ENCODE data around the gene DHX29.
A peak's percentile ranks its signal among the peaks of the same experiment; 100 is the strongest.
"Not testable (repeated sequence)": the region's sequence is repeated elsewhere in the genome, so short reads cannot be mapped to it uniquely, and the experiment has no call there.

DHX29 gene

DNA sequence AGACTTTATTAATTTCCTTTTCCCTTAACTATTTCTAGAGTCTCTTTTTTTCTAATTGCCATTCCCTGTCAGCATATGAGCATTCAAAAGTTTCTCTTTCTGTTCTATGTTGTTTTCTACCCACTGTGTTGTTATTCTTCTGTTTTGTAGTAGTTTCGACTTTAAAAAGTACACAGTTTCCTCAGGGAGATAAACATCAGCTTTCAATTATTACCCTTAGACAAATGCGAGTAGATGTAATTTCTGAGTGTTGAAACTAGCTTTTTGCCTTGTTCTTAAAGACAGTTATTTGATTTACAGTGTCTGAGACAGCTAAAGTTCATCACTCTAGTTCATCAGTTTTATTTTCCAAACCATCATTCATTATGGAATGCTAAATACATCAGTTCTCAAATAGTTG lies 19.8 kb upstream of the DHX29 start:
- no peak overlapping the region for H3K4me3 ChIP-seq (replicated peaks in 1 of 2; ENCODE audit: low read depth in 2 of 2, low read length in 2 of 2)
- no peak for DNase-seq (ENCODE audit: low read depth in 2 of 2)
- TF ChIP-seq, protein P1, sequence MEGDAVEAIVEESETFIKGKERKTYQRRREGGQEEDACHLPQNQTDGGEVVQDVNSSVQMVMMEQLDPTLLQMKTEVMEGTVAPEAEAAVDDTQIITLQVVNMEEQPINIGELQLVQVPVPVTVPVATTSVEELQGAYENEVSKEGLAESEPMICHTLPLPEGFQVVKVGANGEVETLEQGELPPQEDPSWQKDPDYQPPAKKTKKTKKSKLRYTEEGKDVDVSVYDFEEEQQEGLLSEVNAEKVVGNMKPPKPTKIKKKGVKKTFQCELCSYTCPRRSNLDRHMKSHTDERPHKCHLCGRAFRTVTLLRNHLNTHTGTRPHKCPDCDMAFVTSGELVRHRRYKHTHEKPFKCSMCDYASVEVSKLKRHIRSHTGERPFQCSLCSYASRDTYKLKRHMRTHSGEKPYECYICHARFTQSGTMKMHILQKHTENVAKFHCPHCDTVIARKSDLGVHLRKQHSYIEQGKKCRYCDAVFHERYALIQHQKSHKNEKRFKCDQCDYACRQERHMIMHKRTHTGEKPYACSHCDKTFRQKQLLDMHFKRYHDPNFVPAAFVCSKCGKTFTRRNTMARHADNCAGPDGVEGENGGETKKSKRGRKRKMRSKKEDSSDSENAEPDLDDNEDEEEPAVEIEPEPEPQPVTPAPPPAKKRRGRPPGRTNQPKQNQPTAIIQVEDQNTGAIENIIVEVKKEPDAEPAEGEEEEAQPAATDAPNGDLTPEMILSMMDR (IDR thresholded peaks at IDR 0.05; ENCODE audit: low read depth, low read length): no peak

DNA sequence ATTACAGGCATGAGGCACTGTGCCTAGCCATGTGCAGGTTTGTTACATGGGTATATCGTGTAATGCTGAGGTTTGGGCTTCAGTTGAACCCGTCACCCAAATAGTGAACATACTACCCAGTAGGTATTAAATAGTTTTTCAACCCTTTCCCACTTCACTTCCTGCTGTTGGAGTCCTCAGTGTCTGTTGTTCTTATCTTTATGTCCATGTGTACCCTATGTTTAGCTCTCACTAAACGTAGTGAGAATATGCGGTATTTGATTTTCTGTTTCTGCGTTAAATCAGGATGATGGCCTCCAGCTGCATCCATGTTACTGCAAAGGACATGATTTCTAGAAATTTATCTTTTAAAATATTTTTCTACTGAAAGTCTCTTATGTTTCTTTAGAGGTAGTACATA lies 18.1 kb upstream of the DHX29 start:
- no peak for DNase-seq (ENCODE audit: low read depth in 2 of 2)
- H3K4me3 ChIP-seq (replicated peaks in 1 of 2; ENCODE audit: low read depth in 2 of 2, low read length in 2 of 2): no peak overlapping the region
- TF ChIP-seq, protein P1 (IDR thresholded peaks at IDR 0.05; ENCODE audit: low read depth, low read length): no peak

DNA sequence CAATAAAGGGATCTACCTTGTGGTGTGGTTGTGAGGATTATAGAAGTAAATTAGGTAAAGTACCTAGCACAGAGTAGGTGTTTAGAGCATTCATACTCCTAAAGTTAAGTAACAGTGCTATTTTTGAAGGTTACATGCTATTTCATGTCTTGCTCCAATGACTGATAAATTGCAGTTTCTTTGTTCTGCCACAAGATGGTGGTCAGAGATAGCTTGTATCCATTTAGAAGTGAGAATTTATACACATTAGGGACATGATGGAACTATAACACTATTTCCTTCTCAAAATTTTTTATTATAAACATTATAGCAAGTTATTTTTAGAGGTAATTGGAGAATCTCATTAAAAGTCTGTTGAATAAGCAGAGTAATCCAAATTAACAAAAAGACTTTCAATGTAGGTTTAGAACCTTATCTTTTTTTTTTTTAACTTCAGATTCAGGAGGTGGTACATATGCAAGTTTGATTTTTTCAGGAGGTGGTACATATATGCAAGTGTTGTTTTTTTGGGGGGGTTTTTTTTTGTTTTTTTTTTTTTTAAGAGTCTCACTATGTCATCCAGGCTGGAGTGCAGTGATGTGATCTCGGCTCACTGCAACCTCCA lies 17.4 kb upstream of the DHX29 start:
- DNase-seq (ENCODE audit: low read depth in 2 of 2): peak; percentile 66 to 76
- no peak overlapping the region for H3K4me3 ChIP-seq (replicated peaks in 1 of 2; ENCODE audit: low read depth in 2 of 2, low read length in 2 of 2)
- TF ChIP-seq, protein P1 (IDR thresholded peaks at IDR 0.05; ENCODE audit: low read depth, low read length): peak; percentile 65

DNA sequence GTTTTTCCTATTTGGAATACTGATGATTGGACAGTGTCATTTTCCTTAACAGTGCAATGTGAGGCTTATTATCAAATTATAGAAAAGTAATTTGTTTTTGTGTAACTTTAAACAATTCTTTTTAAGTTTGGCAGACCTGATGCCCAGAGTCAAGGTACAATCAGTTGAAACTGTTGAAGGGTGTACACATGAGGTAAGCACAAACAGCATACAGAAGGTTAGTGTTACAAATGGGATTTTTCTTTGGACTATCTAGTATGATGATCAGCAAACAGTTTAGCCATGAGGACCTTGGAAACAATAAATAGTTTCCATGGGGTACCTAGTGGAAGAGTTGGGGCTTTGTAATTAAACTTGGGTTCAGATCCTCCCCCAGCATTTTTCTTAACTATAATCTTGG lies 16.5 kb upstream of the DHX29 start:
- DNase-seq (ENCODE audit: low read depth in 2 of 2): no peak
- TF ChIP-seq, protein P1 (IDR thresholded peaks at IDR 0.05; ENCODE audit: low read depth, low read length): no peak

DNA sequence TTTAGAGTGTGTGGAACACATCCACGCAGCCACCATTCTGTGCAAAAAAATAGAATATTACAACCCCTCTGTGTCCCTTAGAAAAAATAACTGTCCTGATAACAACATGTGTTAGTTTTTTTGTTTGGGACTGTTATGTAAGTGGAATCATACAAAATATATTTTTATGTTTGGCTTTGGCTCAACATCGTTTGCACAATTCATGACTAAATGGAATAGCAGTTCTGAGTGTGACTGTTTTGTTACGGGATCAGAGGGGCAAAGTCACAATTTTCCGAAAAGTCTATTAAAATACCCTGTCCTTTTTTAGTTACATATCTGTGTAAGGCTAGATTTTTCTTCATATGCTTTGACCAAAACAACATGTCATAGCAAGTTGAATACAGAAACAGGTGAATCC lies 13.1 kb upstream of the DHX29 start:
- TF ChIP-seq, protein P1 (IDR thresholded peaks at IDR 0.05; ENCODE audit: low read depth, low read length): no peak
- peak in 1 of 2 donors; percentile 72 for DNase-seq (ENCODE audit: low read depth in 2 of 2)
- no peak overlapping the region for H3K4me3 ChIP-seq (replicated peaks in 1 of 2; ENCODE audit: low read depth in 2 of 2, low read length in 2 of 2)

More for the DNA sequence above, 16.5 kb upstream of the DHX29 start:
- no peak overlapping the region for H3K4me3 ChIP-seq (replicated peaks in 1 of 2; ENCODE audit: low read depth in 2 of 2, low read length in 2 of 2)

DNA sequence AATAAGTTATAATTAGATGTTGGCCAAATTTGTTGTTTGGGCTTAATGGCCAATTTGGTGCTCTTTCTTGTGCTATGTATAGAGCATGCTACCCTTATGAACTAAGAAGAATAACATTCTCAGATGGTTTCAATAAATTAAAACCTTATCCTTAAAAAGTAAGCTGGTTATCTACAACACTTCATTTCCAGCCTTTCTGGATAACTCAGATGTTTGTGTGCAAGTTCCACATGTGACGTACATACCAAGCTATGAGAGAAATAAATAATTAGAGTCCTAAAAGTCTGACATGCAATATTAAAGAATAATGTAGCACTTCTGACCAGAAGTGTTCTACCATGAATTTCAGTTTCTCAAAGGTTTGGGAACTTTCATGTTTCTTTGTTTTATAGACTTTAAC lies 12.0 kb upstream of the DHX29 start:
- H3K4me3 ChIP-seq (replicated peaks in 1 of 2; ENCODE audit: low read depth in 2 of 2, low read length in 2 of 2): no peak overlapping the region
- no peak for DNase-seq (ENCODE audit: low read depth in 2 of 2)
- TF ChIP-seq, protein P1 (IDR thresholded peaks at IDR 0.05; ENCODE audit: low read depth, low read length): no peak

DNA sequence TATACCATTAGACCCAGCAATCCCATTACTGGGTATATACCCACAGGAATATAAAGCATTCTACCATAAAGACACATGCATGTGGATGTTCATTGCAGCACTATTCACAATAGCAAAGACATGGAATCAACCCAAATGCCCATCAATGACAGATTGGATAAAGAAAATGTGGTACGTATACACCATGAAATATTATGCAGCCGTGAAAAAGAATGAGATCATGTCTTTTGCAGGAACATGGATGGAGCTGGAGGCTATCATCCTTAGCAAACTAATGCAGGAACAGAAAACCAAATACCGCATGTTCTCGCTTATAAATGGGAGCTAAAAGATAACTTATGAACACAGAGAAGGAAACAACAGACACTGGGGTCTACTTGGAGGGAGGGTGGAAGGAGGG lies 10.7 kb upstream of the DHX29 start:
- not testable (repeated sequence) for H3K4me3 ChIP-seq (replicated peaks in 1 of 2; ENCODE audit: low read depth in 2 of 2, low read length in 2 of 2); DNase-seq (ENCODE audit: low read depth in 2 of 2)

All from cardiac fibroblast (primary cell).